ENCODE results near the gene WDR7. TPM values are rescaled to one million over a fixed set of nuclear protein-coding genes. Genes with fewer than 3 reads are reported as not detected.

Gene WDR7
- total and polyA plus RNA-seq, 4 donors: 6.5 to 46.6 (median 20.5) TPM

GRCh38 chr18:56637711-56638231, 13.4 kb upstream of the WDR7 start:
- peak; percentile 9 for ATAC-seq (ENCODE audit: low FRiP score)
- Histone ChIP-seq H3K4me1 (ENCODE audit: control insufficient read depth in 1 of 2, insufficient read depth in 2 of 2, low read length in 2 of 2) (peaks cover 0 to 3% of the 10 kb centered on the region in 2 donors), H3K9me3 (ENCODE audit: control insufficient read depth, low read length) (no peaks in the 10 kb centered on the region), H3K36me3 (ENCODE audit: control insufficient read depth in 1 of 2, insufficient read depth in 2 of 2, low read length in 1 of 2) (no peaks in the 10 kb centered on the region), H3K27me3 (ENCODE audit: control insufficient read depth in 1 of 2, insufficient read depth in 2 of 2, low read length in 1 of 2) (no peaks in the 10 kb centered on the region), H3K4me3 (ENCODE audit: low read length in 2 of 2) (peak overlapping the region; percentile 93 to 98), H3K27ac (ENCODE audit: low read depth in 1 of 2, low read length in 2 of 2) (peak overlapping the region; percentile 40 to 90)
- 0% methylated on average over 18 of the region's 18 CpGs for WGBS, 2 donors
- intact Hi-C loops (cut with DNase I): loop anchor here in 1 of 2 donors (1.0 kb wide), 1 partner anchor 14 kb away; the partner anchor contains the start of gene WDR7
- DNase-seq: peak in 1 of 2 donors; percentile 75

- Histone ChIP-seq H3K36me3 (ENCODE audit: control insufficient read depth in 1 of 2, insufficient read depth in 2 of 2, low read length in 1 of 2) (no peaks in the 10 kb centered on the region), H3K4me1 (ENCODE audit: control insufficient read depth in 1 of 2, insufficient read depth in 2 of 2, low read length in 2 of 2) (peaks cover 0 to 3% of the 10 kb centered on the region in 2 donors), H3K9me3 (ENCODE audit: control insufficient read depth, low read length) (no peaks in the 10 kb centered on the region), H3K27me3 (ENCODE audit: control insufficient read depth in 1 of 2, insufficient read depth in 2 of 2, low read length in 1 of 2) (no peaks in the 10 kb centered on the region), H3K4me3 (ENCODE audit: low read length in 2 of 2) (peak within 1 kb of the TSS; percentile 93 to 98), H3K27ac (ENCODE audit: low read depth in 1 of 2, low read length in 2 of 2) (peak within 1 kb of the TSS; percentile 80 to 90)
- 1% methylated on average over 58 to 64 of the region's 64 CpGs for WGBS, 2 donors
- DNase-seq (peak; percentile 100), ATAC-seq (ENCODE audit: low FRiP score) (peak; percentile 100)
- intact Hi-C loops (cut with DNase I): loop anchor here in 1 of 2 donors (1.0 kb wide), 1 partner anchor 13 kb away; the partner anchor contains the start of gene WDR7
Observed at GRCh38 chr18:56638232-56639103, 12.7 kb upstream of the WDR7 start, which contains the start of gene TXNL1. TXNL1 (minus strand) TSS chr18:56638592; CDS start chr18:56638440, 152 bp downstream.

GRCh38 chr18:56639104-56639381, 12.1 kb upstream of the WDR7 start:
- no peak for ATAC-seq (ENCODE audit: low FRiP score)
- H3K36me3 ChIP-seq (ENCODE audit: control insufficient read depth in 1 of 2, insufficient read depth in 2 of 2, low read length in 1 of 2): no peaks in the 10 kb centered on the region
- WGBS, 2 donors: 27 to 41% methylated on average over 6 of the region's 6 CpGs

GRCh38 chr18:56639571-56639970, 11.6 kb upstream of the WDR7 start:
- Histone ChIP-seq H3K4me1 (ENCODE audit: control insufficient read depth in 1 of 2, insufficient read depth in 2 of 2, low read length in 2 of 2) (peaks cover 0 to 3% of the 10 kb centered on the region in 2 donors), H3K4me3 (ENCODE audit: low read length in 2 of 2) (no peak overlapping the region), H3K27me3 (ENCODE audit: control insufficient read depth in 1 of 2, insufficient read depth in 2 of 2, low read length in 1 of 2) (no peaks in the 10 kb centered on the region), H3K36me3 (ENCODE audit: control insufficient read depth in 1 of 2, insufficient read depth in 2 of 2, low read length in 1 of 2) (no peaks in the 10 kb centered on the region), H3K9me3 (ENCODE audit: control insufficient read depth, low read length) (no peaks in the 10 kb centered on the region), H3K27ac (ENCODE audit: low read depth in 1 of 2, low read length in 2 of 2) (no peak overlapping the region)
- DNase-seq: no peak
- intact Hi-C loops (cut with DNase I): no loop called here
- ATAC-seq (ENCODE audit: low FRiP score): no peak
- WGBS, 2 donors: 92 to 99% methylated on average over 9 of the region's 9 CpGs

More at GRCh38 chr18:56639104-56639381, 12.1 kb upstream of the WDR7 start:
- peak overlapping the region; percentile 43 to 71 for H3K4me3 ChIP-seq (ENCODE audit: low read length in 2 of 2)
- peaks cover 0 to 3% of the 10 kb centered on the region in 2 donors for H3K4me1 ChIP-seq (ENCODE audit: control insufficient read depth in 1 of 2, insufficient read depth in 2 of 2, low read length in 2 of 2)
- peak overlapping the region; percentile 74 to 80 for H3K27ac ChIP-seq (ENCODE audit: low read depth in 1 of 2, low read length in 2 of 2)
- no peaks in the 10 kb centered on the region for H3K9me3 ChIP-seq (ENCODE audit: control insufficient read depth, low read length)
- intact Hi-C loops (cut with DNase I): no loop called here
- DNase-seq: no peak
- no peaks in the 10 kb centered on the region for H3K27me3 ChIP-seq (ENCODE audit: control insufficient read depth in 1 of 2, insufficient read depth in 2 of 2, low read length in 1 of 2)

DNA sequence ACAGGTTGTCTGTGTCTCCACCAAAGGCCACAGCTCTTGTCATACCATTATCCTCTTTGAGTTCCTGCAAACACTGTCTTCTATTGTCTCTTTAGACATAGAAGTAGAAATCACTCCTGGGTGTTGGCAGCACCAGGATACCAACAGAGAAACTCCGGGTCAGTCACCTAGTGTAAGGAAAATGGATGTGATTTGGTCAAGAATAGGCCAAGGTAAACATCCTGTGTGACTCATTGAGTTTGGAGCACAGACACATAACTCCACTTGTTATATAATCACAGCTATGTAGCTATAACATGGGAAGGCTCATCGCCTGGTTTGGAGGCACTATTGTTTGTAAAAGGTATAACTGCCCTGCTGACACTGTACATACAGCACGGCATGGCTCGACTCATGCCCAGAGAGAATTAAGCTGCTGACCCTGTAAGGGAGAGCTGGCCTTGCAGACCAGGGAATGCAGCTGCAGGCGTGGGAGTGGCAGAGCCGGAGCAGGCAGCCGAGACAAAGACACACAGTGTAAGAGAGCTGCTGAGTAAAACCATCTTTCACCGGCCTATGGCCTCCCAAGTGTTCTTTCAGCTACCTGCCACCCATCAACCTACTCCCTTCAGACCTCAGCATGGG, 9.3 kb upstream of the WDR7 start:
- 62 to 66% methylated on average over 8 of the region's 8 CpGs for WGBS, 2 donors
- Histone ChIP-seq H3K27me3 (ENCODE audit: control insufficient read depth in 1 of 2, insufficient read depth in 2 of 2, low read length in 1 of 2) (no peaks in the 10 kb centered on the region), H3K9me3 (ENCODE audit: control insufficient read depth, low read length) (no peaks in the 10 kb centered on the region), H3K27ac (ENCODE audit: low read depth in 1 of 2, low read length in 2 of 2) (no peak overlapping the region), H3K4me1 (ENCODE audit: control insufficient read depth in 1 of 2, insufficient read depth in 2 of 2, low read length in 2 of 2) (no peaks in the 10 kb centered on the region), H3K36me3 (ENCODE audit: control insufficient read depth in 1 of 2, insufficient read depth in 2 of 2, low read length in 1 of 2) (no peaks in the 10 kb centered on the region), H3K4me3 (ENCODE audit: low read length in 2 of 2) (no peak overlapping the region)
- intact Hi-C loops (cut with DNase I): no loop called here
- ATAC-seq (ENCODE audit: low FRiP score): no peak
- no peak for DNase-seq

DNA sequence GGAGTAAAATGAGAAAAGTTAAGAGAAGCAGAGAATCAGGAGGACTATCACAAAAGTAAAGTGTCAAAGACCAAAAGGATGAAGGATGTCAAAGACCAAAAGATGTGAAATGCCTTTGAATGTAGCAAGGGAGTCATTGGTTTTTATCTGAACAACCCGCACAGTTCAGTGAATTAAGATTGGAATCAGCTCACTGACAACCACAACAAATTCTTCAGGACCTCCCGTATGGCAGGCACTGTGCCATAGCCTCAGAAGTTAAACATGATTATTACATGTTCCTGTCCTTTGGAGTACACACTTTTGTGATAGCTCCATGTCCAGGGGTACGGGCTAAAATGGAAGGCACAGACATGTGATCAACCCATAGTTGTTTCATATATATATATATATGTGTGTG, 7.8 kb upstream of the WDR7 start:
- H3K4me1 ChIP-seq (ENCODE audit: control insufficient read depth in 1 of 2, insufficient read depth in 2 of 2, low read length in 2 of 2): no peaks in the 10 kb centered on the region
- 86 to 88% methylated on average over 3 of the region's 3 CpGs for WGBS, 2 donors
- no peaks in the 10 kb centered on the region for H3K9me3 ChIP-seq (ENCODE audit: control insufficient read depth, low read length)
- no peak overlapping the region for H3K4me3 ChIP-seq (ENCODE audit: low read length in 2 of 2)
- intact Hi-C loops (cut with DNase I): no loop called here
- no peaks in the 10 kb centered on the region for H3K27me3 ChIP-seq (ENCODE audit: control insufficient read depth in 1 of 2, insufficient read depth in 2 of 2, low read length in 1 of 2)
- H3K36me3 ChIP-seq (ENCODE audit: control insufficient read depth in 1 of 2, insufficient read depth in 2 of 2, low read length in 1 of 2): no peaks in the 10 kb centered on the region
- ATAC-seq (ENCODE audit: low FRiP score): no peak
- DNase-seq: no peak
- no peak overlapping the region for H3K27ac ChIP-seq (ENCODE audit: low read depth in 1 of 2, low read length in 2 of 2)

DNA sequence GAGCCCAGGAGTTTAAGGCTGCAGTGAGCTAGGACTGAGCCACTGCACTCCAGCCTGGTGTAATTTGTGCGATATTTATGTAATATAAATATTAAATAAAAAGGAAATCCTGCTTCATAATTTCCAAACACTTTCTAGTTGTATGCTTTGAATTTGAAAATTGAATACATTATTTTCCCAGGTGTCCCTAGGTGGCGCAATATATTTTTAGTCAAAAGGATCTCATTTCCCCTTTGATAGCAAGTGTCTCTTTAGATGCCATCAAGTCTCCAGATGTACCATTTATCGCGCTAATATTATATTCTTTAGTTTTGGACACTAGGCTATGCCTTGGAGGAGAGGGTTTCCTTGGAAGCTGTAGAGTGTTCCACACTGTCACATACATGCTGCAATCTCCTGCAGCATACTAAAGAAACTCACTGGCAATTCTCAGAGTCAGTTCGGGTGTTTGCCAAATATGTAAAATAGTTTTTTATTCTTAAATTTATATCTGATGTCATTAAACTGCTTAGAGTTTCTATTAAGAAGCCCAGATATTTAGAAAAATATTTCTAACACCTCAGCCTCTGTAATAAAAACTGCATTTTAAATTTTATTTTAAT, 5.6 kb upstream of the WDR7 start:
- Histone ChIP-seq H3K27me3 (ENCODE audit: control insufficient read depth in 1 of 2, insufficient read depth in 2 of 2, low read length in 1 of 2) (no peaks in the 10 kb centered on the region), H3K9me3 (ENCODE audit: control insufficient read depth, low read length) (no peaks in the 10 kb centered on the region), H3K4me1 (ENCODE audit: control insufficient read depth in 1 of 2, insufficient read depth in 2 of 2, low read length in 2 of 2) (peaks cover 0 to 1% of the 10 kb centered on the region in 2 donors), H3K27ac (ENCODE audit: low read depth in 1 of 2, low read length in 2 of 2) (no peak overlapping the region), H3K36me3 (ENCODE audit: control insufficient read depth in 1 of 2, insufficient read depth in 2 of 2, low read length in 1 of 2) (no peaks in the 10 kb centered on the region), H3K4me3 (ENCODE audit: low read length in 2 of 2) (no peak overlapping the region)
- no peak for ATAC-seq (ENCODE audit: low FRiP score)
- WGBS, 2 donors: 64 to 70% methylated on average over 5 of the region's 5 CpGs
- intact Hi-C loops (cut with DNase I): no loop called here
- DNase-seq: no peak

DNA sequence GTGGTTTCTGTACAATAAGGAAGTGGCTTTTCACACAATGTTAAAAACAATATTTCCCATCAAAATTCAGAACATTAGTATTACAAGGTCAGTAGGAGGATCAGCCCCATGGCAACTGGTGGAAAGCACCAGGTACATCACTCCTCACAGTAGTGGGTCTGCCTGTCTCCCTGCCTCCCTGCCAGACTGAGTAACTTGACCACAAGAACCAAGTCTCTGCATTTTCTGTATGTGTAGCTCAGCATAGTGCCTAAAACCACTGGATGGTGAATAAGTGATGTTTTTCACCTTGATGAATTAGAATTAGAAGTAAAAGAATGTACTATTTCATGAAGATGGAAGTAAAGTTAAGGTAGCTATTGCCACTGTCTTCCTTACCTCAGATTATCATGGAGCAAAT, 4.1 kb upstream of the WDR7 start:
- Histone ChIP-seq H3K27me3 (ENCODE audit: control insufficient read depth in 1 of 2, insufficient read depth in 2 of 2, low read length in 1 of 2) (no peaks in the 10 kb centered on the region), H3K4me1 (ENCODE audit: control insufficient read depth in 1 of 2, insufficient read depth in 2 of 2, low read length in 2 of 2) (peaks cover 0 to 1% of the 10 kb centered on the region in 2 donors), H3K27ac (ENCODE audit: low read depth in 1 of 2, low read length in 2 of 2) (no peak overlapping the region), H3K4me3 (ENCODE audit: low read length in 2 of 2) (no peak overlapping the region), H3K36me3 (ENCODE audit: control insufficient read depth in 1 of 2, insufficient read depth in 2 of 2, low read length in 1 of 2) (no peaks in the 10 kb centered on the region), H3K9me3 (ENCODE audit: control insufficient read depth, low read length) (no peaks in the 10 kb centered on the region)
- ATAC-seq (ENCODE audit: low FRiP score): no peak
- no peak for DNase-seq
- intact Hi-C loops (cut with DNase I): no loop called here

All from aorta (tissue), 5 donors.